Activated gamma-delta T cell treated with Interleukin-2 at 50 U/mL for 16 hours (primary cell): ENCODE results near the gene SLC44A3.

Experiments used
- DNase-seq: peaks from one replicate; pipeline ENCODE4 v3.0.0-alpha.2; 2020

SLC44A3 gene

DNA sequence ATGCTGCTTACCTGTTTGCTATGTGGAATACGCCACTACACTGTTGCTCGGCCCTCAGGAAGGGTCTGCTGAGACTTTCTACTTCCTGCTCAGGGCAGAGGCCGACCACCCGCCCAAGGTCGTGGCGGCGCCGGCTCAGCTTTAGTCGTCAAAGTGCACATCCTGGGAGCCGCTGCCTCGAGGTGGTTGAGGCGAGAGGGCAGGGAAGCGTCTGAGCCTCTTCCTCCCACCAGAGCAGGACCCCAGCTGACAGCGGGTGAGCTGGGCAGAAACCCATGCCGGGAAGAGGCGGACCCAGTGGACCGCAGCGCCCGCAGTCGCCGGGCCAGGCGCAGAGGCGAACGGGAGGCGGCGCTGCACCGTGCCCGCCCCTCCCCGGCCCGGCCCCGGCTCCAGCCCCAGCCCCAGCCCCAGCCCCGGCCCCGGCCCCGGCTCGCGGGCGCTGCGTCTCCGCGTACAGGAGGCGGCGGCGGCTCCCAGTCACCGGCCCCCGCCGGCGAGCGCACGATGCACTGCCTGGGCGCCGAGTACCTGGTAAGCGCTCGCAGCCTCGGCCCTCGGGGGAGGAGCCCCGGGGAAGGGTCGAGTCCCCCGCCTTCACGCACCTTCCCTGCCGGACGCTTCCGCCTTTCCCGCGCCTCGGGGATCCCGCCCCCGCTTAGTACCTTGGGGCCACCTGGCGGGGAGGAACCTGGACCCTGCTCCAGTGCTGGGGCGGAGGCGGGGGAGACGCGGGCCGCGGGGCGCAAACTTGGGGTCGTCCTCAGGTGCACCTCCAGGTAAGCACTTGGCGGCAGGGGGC is at the start of gene SLC44A3:
Gene SLC44A3 (plus strand): TSS at position 413 of the 802 bp plus-strand sequence. CDS start 95 bp downstream, at position 508.
- no peak for DNase-seq

DNA sequence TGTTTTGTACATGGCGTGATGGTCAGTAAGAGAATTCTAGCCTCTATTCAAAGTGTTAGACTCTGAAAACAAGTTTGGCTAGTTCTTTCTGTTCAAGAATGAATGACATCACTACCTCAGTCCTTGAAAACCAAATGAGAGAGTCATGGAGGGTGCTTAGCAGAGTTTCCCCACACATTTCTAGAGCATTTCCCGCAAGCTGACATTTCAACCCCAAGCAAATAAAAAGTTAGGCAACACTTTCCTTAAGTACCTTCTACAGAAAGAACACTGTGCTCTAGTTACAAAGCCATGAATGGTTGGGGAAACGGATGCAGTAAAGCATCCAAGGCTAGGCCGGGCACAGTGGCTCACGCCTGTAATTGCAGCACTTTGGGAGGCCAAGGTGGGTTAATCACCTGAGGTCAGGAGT is 47.9 kb upstream of the SLC44A3 start:
- no peak for DNase-seq

GRCh38 chr1:94772845-94773244 is 47.3 kb upstream of the SLC44A3 start:
- DNase-seq: no peak

- DNase-seq: no peak
Observed at GRCh38 chr1:94773296-94773809, 46.8 kb upstream of the SLC44A3 start.

GRCh38 chr1:94773931-94774422 is 46.2 kb upstream of the SLC44A3 start:
- no peak for DNase-seq

GRCh38 chr1:94776474-94776873 is 43.7 kb upstream of the SLC44A3 start:
- DNase-seq: no peak

- DNase-seq: no peak
Observed at GRCh38 chr1:94777281-94777680, 42.9 kb upstream of the SLC44A3 start.

- no peak for DNase-seq
Observed at GRCh38 chr1:94778808-94779207, 41.3 kb upstream of the SLC44A3 start.

DNA sequence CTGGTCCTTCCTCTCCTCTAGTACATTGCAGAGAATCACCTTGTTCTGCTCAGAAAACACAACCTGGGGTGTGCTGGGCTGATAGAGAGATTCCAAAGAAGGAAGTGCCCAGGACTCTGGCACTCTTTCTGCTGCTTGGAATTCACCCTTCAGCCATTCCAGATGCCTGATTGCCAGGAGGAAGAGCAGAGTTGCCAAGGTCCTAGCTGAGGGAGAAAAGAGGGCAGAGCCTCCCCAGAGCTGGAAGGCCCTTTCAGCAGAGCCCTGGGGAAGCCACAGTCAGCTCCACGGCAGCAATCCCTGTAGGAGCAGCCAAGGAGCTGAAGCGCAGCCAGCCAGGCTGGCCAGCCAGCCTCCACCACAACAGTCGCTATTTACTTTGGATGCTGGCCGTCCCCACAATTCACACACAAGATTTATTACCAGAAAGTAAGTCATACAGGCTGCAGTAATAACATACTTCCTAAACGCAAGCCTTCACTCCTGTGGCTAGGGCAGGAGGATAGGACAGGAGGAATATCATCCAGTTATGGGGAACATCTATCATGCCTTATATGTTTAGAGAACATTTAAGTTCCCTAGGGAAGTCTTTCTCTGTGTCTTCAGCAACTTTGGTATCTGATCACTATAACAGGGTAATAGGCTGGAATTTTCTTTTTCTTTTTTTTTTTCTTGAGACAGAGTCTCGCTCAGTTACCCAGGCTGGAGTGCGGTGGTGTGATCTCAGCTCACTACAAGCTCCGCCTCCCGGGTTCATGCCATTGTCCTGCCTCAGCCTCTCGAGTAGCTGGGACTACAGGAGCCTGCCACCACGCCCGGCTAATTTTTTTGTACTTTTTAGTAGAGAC is 36.6 kb upstream of the SLC44A3 start:
- DNase-seq: no peak

- DNase-seq: no peak
Observed at GRCh38 chr1:94784190-94784515, 36.0 kb upstream of the SLC44A3 start.

DNA sequence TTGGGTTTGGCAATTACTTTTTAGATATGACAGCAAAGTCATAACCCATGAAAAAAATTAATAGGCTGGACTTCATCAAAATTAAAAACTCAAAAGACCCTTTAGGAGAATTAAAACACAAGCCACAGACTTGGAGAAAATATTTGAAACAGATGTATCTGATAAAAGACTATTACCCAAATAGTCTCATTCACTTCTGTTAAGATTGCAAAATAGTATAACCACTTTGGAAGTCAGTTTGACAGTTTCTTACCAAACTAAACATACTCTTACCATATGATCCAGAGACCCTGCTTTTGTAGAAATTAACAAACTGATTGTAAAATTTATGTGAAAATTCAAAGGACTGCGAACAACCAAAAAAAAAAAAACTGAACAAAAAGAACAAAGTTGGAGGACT is 32.5 kb upstream of the SLC44A3 start:
- DNase-seq: no peak

DNA sequence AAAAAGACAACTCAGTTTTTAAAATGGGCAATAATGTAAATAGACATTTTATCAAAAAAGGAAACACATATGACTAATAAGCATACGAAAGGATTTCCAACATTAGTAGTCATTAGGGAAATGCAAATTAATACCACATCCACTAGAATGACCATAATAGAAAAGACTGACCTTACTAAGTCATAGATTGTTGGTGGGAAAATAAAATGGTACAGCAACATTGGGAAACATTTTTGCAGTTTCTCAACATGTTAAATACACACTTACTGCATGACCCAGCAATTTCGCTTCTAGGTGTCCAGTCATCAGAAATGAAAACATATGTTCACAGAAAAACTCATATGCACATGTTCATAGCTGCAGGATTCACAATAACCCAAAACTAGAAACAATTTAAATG is 29.9 kb upstream of the SLC44A3 start:
- no peak for DNase-seq

DNA sequence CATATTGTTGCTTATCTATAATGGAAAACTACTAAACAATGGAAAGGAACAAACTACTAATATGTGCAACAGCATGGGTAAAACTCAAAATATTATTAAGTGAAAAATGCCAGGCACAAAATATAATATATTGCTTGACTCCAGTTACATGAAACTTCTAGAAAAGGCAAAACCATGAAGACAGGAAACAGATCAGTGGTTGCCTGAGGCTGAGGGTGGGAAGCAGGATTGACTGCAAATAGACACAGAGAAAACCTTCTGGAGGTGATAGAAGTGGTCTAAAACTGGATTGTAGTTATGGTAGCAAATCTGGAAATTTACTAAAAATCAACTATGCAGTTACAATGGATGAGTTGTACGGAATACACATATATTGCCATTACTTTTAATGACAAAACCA is 29.5 kb upstream of the SLC44A3 start:
- DNase-seq: no peak

DNA sequence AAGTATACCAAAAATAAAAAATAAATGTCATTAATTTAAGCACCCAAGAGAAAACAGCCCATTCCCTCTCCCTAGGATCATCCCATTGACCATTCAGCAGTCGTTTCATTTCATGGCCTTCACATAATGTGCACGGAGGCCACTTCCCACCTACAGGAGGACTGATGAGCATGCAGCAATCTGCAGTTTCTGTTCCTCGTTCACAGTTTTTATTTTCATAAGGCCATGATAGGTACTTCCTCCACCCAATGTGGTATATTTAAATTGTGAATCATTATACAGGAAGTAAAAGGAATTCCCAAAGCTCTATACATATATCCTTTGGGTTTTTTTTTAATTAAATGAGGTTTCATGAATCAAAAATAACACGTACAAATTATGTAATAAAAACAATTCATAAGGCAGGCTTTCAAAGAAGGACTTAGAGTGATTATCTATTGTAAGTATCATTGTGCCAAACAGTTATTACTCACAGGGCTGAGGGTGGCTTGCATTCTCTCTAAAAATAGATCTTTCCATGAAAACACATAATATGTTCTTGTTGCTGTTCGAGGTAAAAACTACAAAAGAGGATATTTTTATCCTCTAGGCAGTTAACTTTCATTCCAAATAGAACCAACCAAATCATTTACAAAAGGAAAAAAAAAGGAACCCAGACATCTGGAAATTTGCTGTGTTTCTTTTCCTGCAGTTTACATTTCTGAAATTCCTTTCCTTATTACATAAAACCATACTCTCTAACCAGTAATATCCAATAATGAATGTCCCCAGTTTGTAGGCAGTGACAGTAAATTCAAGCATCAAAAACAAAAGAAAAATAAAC is 27.5 kb upstream of the SLC44A3 start:
- no peak for DNase-seq

DNA sequence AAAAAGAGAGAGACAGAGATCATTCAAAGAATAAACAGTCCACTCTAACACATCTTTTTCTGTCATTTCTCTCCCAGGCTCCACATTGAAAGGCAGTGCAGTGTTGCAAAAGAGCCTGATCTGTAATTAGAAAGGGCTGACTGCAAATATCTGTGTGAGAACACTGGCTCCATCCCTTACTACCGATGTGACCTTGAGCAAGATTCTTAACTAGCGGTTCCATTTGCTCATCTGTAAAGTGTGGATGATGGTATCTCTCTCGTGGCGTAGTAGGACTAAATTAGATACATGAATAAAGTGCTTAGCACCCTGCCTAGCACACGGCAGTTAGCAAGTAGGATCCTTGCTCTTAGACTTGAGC is 26.9 kb upstream of the SLC44A3 start:
- no peak for DNase-seq

DNA sequence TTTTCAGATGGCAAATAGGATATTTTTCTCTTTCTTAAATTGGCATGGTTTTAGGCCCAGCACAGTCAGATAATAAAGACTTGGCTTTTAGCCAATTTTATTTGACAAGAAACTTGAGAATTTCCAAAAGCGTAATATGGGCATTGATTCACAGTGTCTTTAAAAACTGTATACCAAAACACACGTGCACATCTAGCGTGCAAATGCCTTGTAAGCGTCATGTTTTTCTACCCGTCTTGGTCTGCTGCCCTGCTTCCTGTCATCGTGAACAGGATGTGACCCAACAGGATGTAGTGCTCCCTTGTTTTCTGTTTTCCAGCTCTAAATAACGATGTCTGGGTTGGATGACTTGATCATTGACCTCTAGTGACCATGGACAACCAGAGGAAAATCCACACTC is 24.7 kb upstream of the SLC44A3 start:
- DNase-seq: no peak

DNA sequence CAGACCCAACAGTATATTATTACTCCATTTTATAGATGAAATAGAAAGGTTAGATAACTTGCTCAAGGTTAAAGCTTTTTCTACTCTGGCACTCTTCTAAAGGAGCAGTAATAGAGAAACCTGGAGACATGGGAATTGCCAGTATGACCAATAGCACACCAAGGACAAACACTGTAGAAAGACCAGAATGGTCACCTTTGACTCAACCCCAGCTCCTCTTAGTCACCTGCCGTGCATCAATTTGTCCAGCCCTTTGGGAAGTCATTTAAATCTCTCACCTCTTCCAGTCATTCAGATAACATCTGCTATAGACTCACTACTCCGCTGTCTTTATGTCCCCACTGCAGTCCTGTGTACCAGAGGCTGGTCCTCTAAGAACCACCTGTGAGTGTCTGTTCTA is 23.9 kb upstream of the SLC44A3 start:
- DNase-seq: no peak

- DNase-seq: no peak
Observed at GRCh38 chr1:94797291-94797690, 22.9 kb upstream of the SLC44A3 start.

DNA sequence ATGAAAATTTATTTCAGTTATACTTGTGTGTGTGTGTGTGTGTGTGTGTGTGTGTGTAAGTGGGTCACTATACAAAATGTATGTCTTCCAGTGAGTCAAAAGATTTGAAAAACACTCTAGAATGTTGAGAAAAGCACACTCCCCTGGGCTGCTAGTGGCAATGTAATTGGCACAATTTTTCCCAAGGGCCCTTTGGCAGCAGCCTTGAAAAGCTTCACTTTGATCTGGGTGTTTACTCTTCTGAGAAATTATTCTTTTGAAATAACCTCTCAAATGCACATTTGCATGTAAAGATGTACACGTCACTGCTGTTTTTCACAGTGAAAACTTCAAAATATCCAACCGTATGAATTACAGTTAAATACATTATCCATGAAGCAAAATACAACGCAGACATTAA is 22.1 kb upstream of the SLC44A3 start:
- DNase-seq: no peak

DNA sequence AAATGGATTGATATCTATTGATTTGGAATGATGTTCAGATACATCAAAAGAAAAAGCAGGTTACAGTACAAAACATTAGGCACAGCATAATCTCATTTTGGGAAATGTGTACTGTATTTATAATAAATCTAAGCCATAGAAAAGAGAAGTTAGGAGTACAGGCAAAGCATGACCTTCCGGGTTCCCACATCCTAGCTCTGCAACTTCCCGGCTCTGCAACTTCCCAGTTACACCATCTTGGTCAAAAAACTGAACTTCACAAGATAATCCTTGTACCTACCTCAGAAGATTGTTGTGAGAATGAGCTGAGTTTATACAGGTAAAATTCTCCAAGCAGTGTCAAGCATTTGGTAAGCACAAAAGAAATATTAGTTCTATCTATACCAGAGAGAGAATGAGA is 21.7 kb upstream of the SLC44A3 start:
- DNase-seq: no peak

- no peak for DNase-seq
Observed at GRCh38 chr1:94799206-94799605, 21.0 kb upstream of the SLC44A3 start.

DNA sequence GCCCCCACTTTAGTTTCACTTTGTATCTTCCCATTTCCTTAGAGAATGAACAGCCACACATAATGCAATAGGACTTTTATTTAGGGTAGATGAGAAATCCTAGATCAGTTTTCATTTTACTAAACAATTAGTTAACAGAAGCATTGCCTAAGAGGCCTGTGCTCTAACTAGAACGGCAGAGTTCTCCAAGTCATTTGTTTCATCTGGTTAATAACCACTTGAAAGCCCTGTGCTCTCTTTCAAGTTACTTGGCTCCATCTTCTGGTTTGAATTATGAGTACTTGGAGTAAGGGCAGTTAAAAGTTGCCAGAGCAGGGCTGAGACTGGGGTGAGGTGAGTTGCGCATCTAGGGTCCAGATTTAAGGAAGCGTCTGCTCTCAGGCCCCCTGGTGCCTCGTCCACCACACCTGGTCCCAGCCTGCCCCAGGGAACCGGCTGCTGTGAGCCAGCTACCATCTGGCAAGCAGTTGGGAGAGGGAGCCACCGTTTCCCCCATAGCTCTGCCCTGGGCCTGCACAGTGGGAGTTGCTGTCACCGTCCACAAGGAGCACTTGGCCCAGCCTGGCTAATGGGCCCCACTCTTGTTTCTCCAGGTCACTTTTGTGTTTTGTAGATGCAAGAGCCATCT is 18.1 kb upstream of the SLC44A3 start:
- DNase-seq: no peak

DNA sequence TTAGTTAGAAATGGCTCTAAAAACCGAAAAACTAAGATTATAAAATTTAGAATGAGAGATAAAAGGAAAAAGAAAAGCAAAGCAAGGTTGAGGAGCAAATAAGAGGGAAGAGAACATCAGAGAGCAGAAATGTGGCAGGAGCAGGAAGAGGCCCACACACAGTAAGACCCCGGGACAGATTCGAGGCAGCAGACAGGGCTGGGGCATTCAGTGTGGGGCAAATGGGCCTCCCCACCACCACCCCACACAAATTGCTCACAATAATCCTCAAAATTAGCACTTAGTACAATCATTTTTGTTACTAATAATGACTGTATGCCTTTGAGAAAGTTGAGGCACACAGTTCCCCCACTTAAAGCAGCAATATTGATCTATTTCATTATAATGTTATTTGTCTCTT is 17.1 kb upstream of the SLC44A3 start:
- no peak for DNase-seq
